Natural killer cell (primary cell): ENCODE results near the gene KIF15. TPM values are rescaled to one million over a fixed set of nuclear protein-coding genes. Genes with fewer than 3 reads are reported as not detected.

Source experiments
- ATAC-seq, 3 donors: fragments of 150-1000 bp in 2 of 3; fragments of 200-7000 bp in 1 of 3; cut with Tn5 transposase; 1 replicate in 1 of 3; 2 replicates in 2 of 3; pipeline ENCODE4 v1.10.0; 2021; ENCODE audit warnings: mild to moderate bottlenecking in 2 of 3, moderate library complexity in 2 of 3
- DNase-seq, 2 donors: peaks; one replicate each; pipeline versions ENCODE4 v3.0.0 to v3.0.0-alpha.2; 2013 to 2021; ENCODE audit warnings: mixed read lengths in 1 of 2
- H3K27ac ChIP-seq: one replicate; pipeline ENCODE4 v1.5.1; 2013; ENCODE audit warnings: mild to moderate bottlenecking, low read length
- H3K27me3 ChIP-seq: one replicate; pipeline ENCODE4 v1.6.1; 2013; ENCODE audit warnings: low read length; ENCODE audit not compliant: control insufficient read depth, insufficient read depth
- H3K36me3 ChIP-seq: one replicate; pipeline ENCODE4 v1.6.1; 2013; ENCODE audit warnings: low read length; ENCODE audit not compliant: control insufficient read depth, insufficient read depth
- H3K4me1 ChIP-seq: one replicate; pipeline ENCODE4 v1.6.1; 2013; ENCODE audit warnings: low read length; ENCODE audit not compliant: control insufficient read depth, insufficient read depth
- H3K4me3 ChIP-seq: one replicate; pipeline ENCODE4 v1.5.1; 2013; ENCODE audit warnings: low read length
- H3K9me3 ChIP-seq: one replicate; pipeline ENCODE4 v1.6.1; 2013; ENCODE audit warnings: low read length; ENCODE audit not compliant: control insufficient read depth, insufficient read depth
- H3K27ac Mint-ChIP-seq, 2 donors: one replicate each; pipeline ENCODE4 v1.8.0; 2022; ENCODE audit warnings: mild to moderate bottlenecking in 2 of 2, mixed read lengths in 2 of 2, moderate library complexity in 1 of 2
- H3K27me3 Mint-ChIP-seq, 2 donors: one replicate each; pipeline ENCODE4 v1.8.0; 2022; ENCODE audit warnings: low read depth in 2 of 2, mixed read lengths in 2 of 2
- H3K36me3 Mint-ChIP-seq: one replicate; pipeline ENCODE4 v1.8.0; 2022; ENCODE audit warnings: mixed read lengths
- H3K4me1 Mint-ChIP-seq, 2 donors: one replicate each; pipeline ENCODE4 v1.8.0; 2022; ENCODE audit warnings: mixed read lengths in 2 of 2
- H3K4me3 Mint-ChIP-seq: one replicate; pipeline ENCODE4 v1.8.0; 2022; ENCODE audit warnings: mild to moderate bottlenecking, moderate library complexity, mixed read lengths
- H3K9me3 Mint-ChIP-seq, 2 donors: one replicate each; pipeline ENCODE4 v1.8.0; 2022; ENCODE audit warnings: mixed read lengths in 2 of 2
- WGBS: methylation state at CpG from one replicate; pipeline ENCODE4 v1.1.7; 2013; ENCODE audit warnings: missing lambda C conversion rate; ENCODE audit not compliant: insufficient coverage; 5-methylcytosine and 5-hydroxymethylcytosine counted together
- intact Hi-C: fragments of 100-400 bp; cut with micrococcal nuclease; formaldehyde crosslinking; loops from one replicate; pipeline ENCODE4 v1.14.2; 2022
- total RNA-seq, 4 donors: library from RNA; stranded (reverse); fragments of 120-200 nt in 1 of 4; gene quantifications; one replicate each; pipeline versions ENCODE4 v1.2.3 to v1.2.4, GENCODE V29; 2013 to 2022
- TF ChIP-seq, protein P1 (sequence below): fragments of 200-600 bp; IDR thresholded peaks from one replicate; pipeline ENCODE4 v1.8.0; 2022; ENCODE audit warnings: antibody characterized with exemption

Gene KIF15
- total RNA-seq, 3 donors from 2014 or later (not counting 1 experiment from before 2014, with no cell fraction given) = 0.80 to 1.6 (median 0.99) TPM

DNA sequence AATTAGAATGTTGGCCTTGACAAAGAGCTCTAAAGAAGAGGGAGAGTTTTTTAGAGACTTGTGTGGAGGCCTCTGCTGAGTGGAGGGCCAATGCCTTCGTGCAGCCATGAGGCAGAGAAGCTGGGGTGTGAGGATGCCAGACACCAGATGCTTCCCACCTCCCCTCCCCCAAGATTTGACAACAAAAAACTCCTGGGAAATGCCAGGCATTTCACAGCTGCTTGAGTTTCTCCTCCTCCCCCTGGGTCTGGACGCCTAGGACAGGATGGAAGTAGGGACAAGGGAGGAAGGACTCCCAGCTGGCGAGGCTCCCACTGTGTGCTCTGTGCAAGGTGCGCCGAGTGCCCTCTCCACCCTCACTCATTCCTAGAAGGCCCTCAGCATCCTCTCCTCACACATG, 132.9 kb downstream of the KIF15 start:
- Mint-ChIP-seq H3K4me1 (no peaks in the 10 kb centered on the region), H3K4me3 (no peak overlapping the region), H3K27me3 (peaks cover under 1 to 4% of the 10 kb centered on the region in 2 donors), H3K9me3 (no peaks in the 10 kb centered on the region), H3K27ac (no peak overlapping the region), H3K36me3 (no peaks in the 10 kb centered on the region)
- no peak for DNase-seq
- no peaks in the 10 kb centered on the region for H3K27me3 ChIP-seq
- no peak overlapping the region for H3K27ac ChIP-seq
- H3K4me3 ChIP-seq = no peak overlapping the region
- ATAC-seq = no peak
- H3K9me3 ChIP-seq = no peaks in the 10 kb centered on the region
- 60% methylated on average over 1 of the region's 5 CpGs for whole genome bisulfite sequencing
- H3K36me3 ChIP-seq = no peaks in the 10 kb centered on the region
- no peaks in the 10 kb centered on the region for H3K4me1 ChIP-seq
- intact Hi-C loops = no loop called here
- TF ChIP-seq, protein P1, sequence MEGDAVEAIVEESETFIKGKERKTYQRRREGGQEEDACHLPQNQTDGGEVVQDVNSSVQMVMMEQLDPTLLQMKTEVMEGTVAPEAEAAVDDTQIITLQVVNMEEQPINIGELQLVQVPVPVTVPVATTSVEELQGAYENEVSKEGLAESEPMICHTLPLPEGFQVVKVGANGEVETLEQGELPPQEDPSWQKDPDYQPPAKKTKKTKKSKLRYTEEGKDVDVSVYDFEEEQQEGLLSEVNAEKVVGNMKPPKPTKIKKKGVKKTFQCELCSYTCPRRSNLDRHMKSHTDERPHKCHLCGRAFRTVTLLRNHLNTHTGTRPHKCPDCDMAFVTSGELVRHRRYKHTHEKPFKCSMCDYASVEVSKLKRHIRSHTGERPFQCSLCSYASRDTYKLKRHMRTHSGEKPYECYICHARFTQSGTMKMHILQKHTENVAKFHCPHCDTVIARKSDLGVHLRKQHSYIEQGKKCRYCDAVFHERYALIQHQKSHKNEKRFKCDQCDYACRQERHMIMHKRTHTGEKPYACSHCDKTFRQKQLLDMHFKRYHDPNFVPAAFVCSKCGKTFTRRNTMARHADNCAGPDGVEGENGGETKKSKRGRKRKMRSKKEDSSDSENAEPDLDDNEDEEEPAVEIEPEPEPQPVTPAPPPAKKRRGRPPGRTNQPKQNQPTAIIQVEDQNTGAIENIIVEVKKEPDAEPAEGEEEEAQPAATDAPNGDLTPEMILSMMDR = no peak

GRCh38 chr3:44896440-44896839, 134.8 kb downstream of the KIF15 start:
- intact Hi-C loops = no loop called here
- Histone ChIP-seq H3K9me3 (no peaks in the 10 kb centered on the region), H3K4me3 (no peak overlapping the region), H3K27ac (no peak overlapping the region), H3K27me3 (no peaks in the 10 kb centered on the region), H3K4me1 (peaks cover 3% of the 10 kb centered on the region), H3K36me3 (no peaks in the 10 kb centered on the region)
- TF ChIP-seq, protein P1 = no peak
- no peaks in the 10 kb centered on the region for H3K4me1 Mint-ChIP-seq
- H3K27me3 Mint-ChIP-seq = peaks cover 4 to 15% of the 10 kb centered on the region in 2 donors
- no peak overlapping the region for H3K27ac Mint-ChIP-seq
- 74% methylated on average over 2 of the region's 2 CpGs for WGBS
- H3K9me3 Mint-ChIP-seq = no peaks in the 10 kb centered on the region
- DNase-seq (no peak), ATAC-seq (no peak)
- no peaks in the 10 kb centered on the region for H3K36me3 Mint-ChIP-seq
- H3K4me3 Mint-ChIP-seq = no peak overlapping the region

DNA sequence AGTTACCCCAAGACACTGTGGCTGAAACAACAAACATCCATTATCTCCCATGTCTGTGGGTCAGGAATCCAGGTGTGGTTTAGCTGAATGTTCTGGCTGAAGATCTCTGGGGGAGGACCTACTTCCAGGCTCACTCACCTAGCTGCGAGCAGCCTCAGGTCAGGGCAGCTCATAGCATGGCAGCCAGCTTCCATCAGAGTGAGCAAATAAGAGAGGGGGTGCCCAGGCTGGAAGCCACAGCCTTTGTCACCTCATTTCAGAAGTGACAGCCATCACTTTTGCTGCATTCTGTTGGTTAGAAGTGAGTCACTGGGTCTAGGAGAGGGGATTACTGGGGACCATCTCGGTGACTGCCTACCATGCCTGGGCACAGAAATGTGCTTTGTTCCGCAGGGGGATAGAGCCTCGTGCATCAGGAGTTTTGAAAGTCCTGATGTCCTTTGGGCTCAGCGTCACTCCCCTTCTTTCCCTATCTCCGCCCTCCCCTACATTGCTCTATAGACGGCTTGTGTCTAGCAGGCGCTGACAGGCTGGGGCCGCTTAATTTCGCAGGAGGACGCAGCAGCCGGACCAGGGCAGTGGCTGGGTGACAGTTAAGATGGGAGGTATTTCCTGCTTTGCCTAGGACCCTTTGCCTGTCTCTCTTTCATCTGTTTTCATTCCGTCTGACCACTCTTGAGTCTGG, 138.2 kb downstream of the KIF15 start:
- no peaks in the 10 kb centered on the region for H3K9me3 Mint-ChIP-seq
- H3K27me3 Mint-ChIP-seq = peaks cover 0 to 15% of the 10 kb centered on the region in 2 donors
- 84% methylated on average over 12 of the region's 13 CpGs for WGBS
- intact Hi-C loops = no loop called here
- ATAC-seq (no peak), DNase-seq (no peak)
- H3K36me3 Mint-ChIP-seq = no peaks in the 10 kb centered on the region
- Histone ChIP-seq H3K4me1 (peaks cover 3% of the 10 kb centered on the region), H3K27ac (no peak overlapping the region), H3K4me3 (no peak overlapping the region), H3K27me3 (no peaks in the 10 kb centered on the region), H3K36me3 (no peaks in the 10 kb centered on the region), H3K9me3 (no peaks in the 10 kb centered on the region)
- no peak overlapping the region for H3K4me3 Mint-ChIP-seq
- TF ChIP-seq, protein P1 = no peak
- no peak overlapping the region for H3K27ac Mint-ChIP-seq
- no peaks in the 10 kb centered on the region for H3K4me1 Mint-ChIP-seq

DNA sequence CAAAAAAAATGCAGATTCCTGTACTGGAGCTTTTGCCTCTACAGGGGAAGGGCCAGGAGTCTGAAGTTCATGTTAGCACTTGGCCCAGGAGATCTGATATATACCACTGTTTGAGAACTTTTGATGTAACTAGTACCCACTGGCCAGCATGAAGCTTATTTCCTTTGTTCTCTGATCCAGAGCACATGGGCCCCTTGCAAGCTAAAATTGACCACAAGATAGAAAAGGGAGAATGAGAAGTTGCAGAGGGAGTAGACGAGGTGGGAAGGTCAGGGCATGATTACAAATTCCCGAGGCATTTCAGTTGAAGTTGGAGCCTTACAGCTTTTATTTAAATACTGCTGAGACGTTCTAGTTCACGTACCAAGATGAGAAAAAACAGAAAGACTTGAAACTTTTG, 141.0 kb downstream of the KIF15 start:
- intact Hi-C loops = no loop called here
- 86% methylated on average over 4 of the region's 4 CpGs for WGBS
- no peak for ATAC-seq
- peaks cover 3% of the 10 kb centered on the region for H3K4me1 ChIP-seq
- H3K4me1 Mint-ChIP-seq = no peaks in the 10 kb centered on the region
- TF ChIP-seq, protein P1 = no peak
- no peak for DNase-seq
- H3K36me3 ChIP-seq = no peaks in the 10 kb centered on the region
- H3K9me3 ChIP-seq = no peaks in the 10 kb centered on the region
- no peak overlapping the region for H3K27ac ChIP-seq
- H3K27me3 Mint-ChIP-seq = peaks cover 0 to 26% of the 10 kb centered on the region in 2 donors
- no peaks in the 10 kb centered on the region for H3K36me3 Mint-ChIP-seq
- no peak overlapping the region for H3K27ac Mint-ChIP-seq
- H3K4me3 Mint-ChIP-seq = no peak overlapping the region
- no peak overlapping the region for H3K4me3 ChIP-seq
- no peaks in the 10 kb centered on the region for H3K27me3 ChIP-seq
- no peaks in the 10 kb centered on the region for H3K9me3 Mint-ChIP-seq
